ENCODE measurements around the gene GATM.

GATM gene

GRCh38 chr15:45364271-45364670 lies 14.1 kb downstream of the GATM start:
- no peak overlapping the region for H3K4me3 Mint-ChIP-seq
- H3K36me3 Mint-ChIP-seq (ENCODE audit: low read depth): no peaks in the 10 kb centered on the region
- no peak for DNase-seq
- no peak overlapping the region for H3K27ac Mint-ChIP-seq
- no peaks in the 10 kb centered on the region for H3K9me3 Mint-ChIP-seq
- TF ChIP-seq CTCF (IDR thresholded peaks at IDR 0.05): no peak
- no peaks in the 10 kb centered on the region for H3K4me1 Mint-ChIP-seq
- peaks cover 3% of the 10 kb centered on the region for H3K27me3 Mint-ChIP-seq (ENCODE audit: low read depth, poor library complexity)

GRCh38 chr15:45363801-45364200 lies 14.5 kb downstream of the GATM start:
- no peak overlapping the region for H3K27ac Mint-ChIP-seq
- H3K4me3 Mint-ChIP-seq: no peak overlapping the region

GRCh38 chr15:45363334-45363733 lies 15.0 kb downstream of the GATM start:
- DNase-seq: no peak
- H3K9me3 Mint-ChIP-seq: no peaks in the 10 kb centered on the region
- TF ChIP-seq CTCF (IDR thresholded peaks at IDR 0.05): no peak
- no peaks in the 10 kb centered on the region for H3K4me1 Mint-ChIP-seq
- H3K36me3 Mint-ChIP-seq (ENCODE audit: low read depth): no peaks in the 10 kb centered on the region
- H3K4me3 Mint-ChIP-seq: no peak overlapping the region
- H3K27me3 Mint-ChIP-seq (ENCODE audit: low read depth, poor library complexity): peaks cover 3% of the 10 kb centered on the region
- no peak overlapping the region for H3K27ac Mint-ChIP-seq

More at GRCh38 chr15:45363801-45364200, 14.5 kb downstream of the GATM start:
- Mint-ChIP-seq H3K4me1 (no peaks in the 10 kb centered on the region), H3K27me3 (ENCODE audit: low read depth, poor library complexity) (peaks cover 3% of the 10 kb centered on the region), H3K9me3 (no peaks in the 10 kb centered on the region), H3K36me3 (ENCODE audit: low read depth) (no peaks in the 10 kb centered on the region)
- TF ChIP-seq CTCF (IDR thresholded peaks at IDR 0.05): no peak
- DNase-seq: no peak

GRCh38 chr15:45362419-45362818 lies 15.9 kb downstream of the GATM start:
- H3K27ac Mint-ChIP-seq: no peak overlapping the region
- H3K4me3 Mint-ChIP-seq: no peak overlapping the region
- no peaks in the 10 kb centered on the region for H3K27me3 Mint-ChIP-seq (ENCODE audit: low read depth, poor library complexity)
- H3K36me3 Mint-ChIP-seq (ENCODE audit: low read depth): no peaks in the 10 kb centered on the region
- no peak for TF ChIP-seq CTCF (IDR thresholded peaks at IDR 0.05)
- no peaks in the 10 kb centered on the region for H3K4me1 Mint-ChIP-seq
- H3K9me3 Mint-ChIP-seq: no peaks in the 10 kb centered on the region
- no peak for DNase-seq

GRCh38 chr15:45361878-45362277 lies 16.5 kb downstream of the GATM start:
- no peak for DNase-seq
- Mint-ChIP-seq H3K27ac (no peak overlapping the region), H3K27me3 (ENCODE audit: low read depth, poor library complexity) (no peaks in the 10 kb centered on the region), H3K4me1 (no peaks in the 10 kb centered on the region), H3K9me3 (no peaks in the 10 kb centered on the region), H3K36me3 (ENCODE audit: low read depth) (no peaks in the 10 kb centered on the region), H3K4me3 (no peak overlapping the region)
- TF ChIP-seq CTCF (IDR thresholded peaks at IDR 0.05): no peak

- no peak for DNase-seq
- Mint-ChIP-seq H3K27ac (no peak overlapping the region), H3K4me1 (no peaks in the 10 kb centered on the region), H3K9me3 (no peaks in the 10 kb centered on the region), H3K36me3 (ENCODE audit: low read depth) (no peaks in the 10 kb centered on the region), H3K27me3 (ENCODE audit: low read depth, poor library complexity) (no peaks in the 10 kb centered on the region), H3K4me3 (no peak overlapping the region)
- TF ChIP-seq CTCF (IDR thresholded peaks at IDR 0.05): no peak
Observed at GRCh38 chr15:45355860-45356259, 22.5 kb downstream of the GATM start.

Data from nephron progenitor cell (in vitro differentiated cells).